GM18867 (cell line): ENCODE measurements around the gene CRYGC.
"Not testable (repeated sequence)": the region's sequence is repeated elsewhere in the genome, so short reads cannot be mapped to it uniquely, and the experiment has no call there.

ENCODE experiments used
- ATAC-seq: cut with Tn5 transposase; IDR thresholded peaks from one replicate; pipeline ENCODE4 v1.9.1; 2021; ENCODE audit warnings: mild to moderate bottlenecking, moderate library complexity; ENCODE audit not compliant: unreplicated experiment

CRYGC gene

DNA sequence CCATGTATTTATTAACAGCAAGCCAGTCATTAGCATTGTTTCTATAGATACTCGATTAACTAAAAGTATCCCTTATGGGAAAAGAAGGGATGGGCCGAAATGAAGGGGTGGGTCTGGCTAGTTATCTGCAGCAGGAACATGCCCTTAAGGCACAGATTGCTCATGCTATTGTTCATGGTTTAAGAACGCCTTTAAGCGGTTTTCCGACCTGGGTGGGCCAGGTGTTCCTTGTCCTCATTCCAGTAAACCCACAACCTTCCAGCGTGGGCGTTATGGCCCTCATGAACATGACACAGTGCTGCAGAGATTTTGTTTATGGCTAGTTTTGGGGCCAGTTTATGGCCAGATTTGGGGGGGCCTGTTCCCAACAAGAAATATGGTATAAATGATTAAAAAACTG, 8.7 kb upstream of the CRYGC start:
- not testable (repeated sequence) for ATAC-seq

GRCh38 chr2:208136716-208137094, 7.1 kb upstream of the CRYGC start:
- no peak for ATAC-seq

DNA sequence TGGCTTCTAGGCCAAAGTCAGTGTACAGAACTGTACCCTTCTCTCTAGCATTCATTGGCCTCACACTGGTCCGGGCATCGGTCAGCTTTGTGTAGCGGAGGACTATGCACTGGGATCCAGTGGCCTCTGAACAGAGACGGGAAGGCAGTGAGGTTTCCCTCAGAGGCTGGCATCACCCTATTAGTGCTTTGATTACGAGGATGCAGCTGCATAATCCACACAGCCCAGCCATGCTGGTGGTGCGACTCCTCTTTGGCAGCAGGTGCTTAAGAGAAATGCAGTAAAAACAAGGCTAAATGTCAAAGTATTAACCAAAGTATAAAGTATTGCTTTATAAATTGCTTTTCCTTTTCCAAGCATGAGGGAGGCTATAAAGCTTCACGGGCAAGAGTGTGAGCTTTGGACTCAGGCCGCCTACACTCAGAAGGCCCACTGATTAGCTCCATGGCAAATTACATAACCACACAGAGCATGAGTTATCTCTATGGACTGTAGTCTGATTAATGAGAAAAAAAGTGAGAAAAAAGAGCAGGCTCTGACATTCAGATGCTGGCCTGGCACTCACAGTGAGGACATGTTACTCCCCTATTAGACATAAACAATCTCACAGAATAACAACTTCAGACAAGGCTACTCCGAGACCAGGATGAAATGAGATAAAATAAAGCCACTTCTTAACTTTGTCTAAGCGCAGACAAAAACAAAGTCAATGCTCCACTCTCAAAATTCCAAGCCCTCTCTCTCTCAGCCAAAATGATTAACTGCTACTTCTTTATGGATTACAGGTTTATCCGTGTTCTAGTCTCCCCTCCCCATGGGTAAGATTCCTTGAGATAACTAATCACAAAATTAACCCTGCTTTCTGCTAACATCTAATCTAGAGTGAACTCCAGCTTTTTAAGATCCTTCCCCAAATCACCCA, 6.4 kb upstream of the CRYGC start:
- no peak for ATAC-seq

GRCh38 chr2:208134928-208135586, 5.4 kb upstream of the CRYGC start:
- peak; percentile 48 for ATAC-seq

DNA sequence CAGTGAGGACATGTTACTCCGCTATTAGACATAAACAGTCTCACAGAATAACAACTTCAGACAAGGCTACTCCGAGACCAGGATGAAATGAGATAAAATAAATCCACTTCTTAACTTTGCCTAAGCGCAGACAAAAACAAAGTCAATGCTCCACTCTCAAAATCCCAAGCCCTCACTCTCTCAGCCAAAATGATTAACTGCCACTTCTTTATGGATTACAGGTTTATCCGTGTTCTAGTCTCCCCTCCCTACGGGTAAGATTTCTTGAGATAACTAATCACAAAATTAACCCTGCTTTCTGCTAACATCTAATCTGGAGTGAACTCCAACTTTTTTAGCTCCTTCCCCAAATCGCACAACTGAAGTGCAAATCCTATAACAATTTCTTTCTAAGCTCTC, 1.1 kb upstream of the CRYGC start:
- ATAC-seq, result no peak

DNA sequence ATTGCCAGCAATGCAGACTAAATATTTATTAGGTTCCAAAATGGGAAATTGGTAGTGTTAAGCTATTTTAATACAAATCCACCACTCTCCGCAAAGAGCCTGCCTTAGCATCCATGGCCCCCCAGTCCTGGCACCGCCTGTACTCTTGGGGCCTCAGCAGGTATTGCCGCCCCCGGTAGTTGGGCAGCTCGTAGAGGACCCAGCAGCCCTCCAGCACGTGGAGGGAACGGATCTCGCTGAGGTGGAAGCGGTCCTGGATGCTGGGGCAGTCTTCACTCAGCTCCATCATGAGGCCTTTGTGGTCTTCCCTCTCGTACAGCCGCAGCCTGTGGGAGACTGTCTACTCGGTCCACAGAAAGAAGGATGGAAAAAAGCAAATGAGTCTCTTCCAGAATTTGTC, 1.5 kb downstream of the CRYGC start:
- ATAC-seq, result no peak

DNA sequence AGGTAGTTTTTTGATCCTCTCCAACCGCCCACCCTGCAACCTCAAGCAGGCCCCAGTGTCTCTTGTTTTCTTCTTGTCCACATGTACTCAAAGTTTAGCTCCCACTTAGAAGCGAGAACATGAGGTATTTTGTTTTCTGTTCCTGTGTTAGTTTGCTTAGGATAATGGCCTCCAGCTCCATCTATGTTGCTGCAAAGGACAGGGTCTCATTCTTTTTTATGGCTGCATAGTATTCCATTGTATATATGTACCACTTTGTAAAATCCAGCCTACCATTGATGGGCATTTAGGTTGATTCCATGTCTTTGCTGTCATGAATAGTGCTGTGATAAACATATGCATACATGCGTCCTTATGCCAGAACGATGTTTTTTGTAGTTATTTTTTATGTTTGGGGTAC, 2.5 kb downstream of the CRYGC start:
- no peak for ATAC-seq

DNA sequence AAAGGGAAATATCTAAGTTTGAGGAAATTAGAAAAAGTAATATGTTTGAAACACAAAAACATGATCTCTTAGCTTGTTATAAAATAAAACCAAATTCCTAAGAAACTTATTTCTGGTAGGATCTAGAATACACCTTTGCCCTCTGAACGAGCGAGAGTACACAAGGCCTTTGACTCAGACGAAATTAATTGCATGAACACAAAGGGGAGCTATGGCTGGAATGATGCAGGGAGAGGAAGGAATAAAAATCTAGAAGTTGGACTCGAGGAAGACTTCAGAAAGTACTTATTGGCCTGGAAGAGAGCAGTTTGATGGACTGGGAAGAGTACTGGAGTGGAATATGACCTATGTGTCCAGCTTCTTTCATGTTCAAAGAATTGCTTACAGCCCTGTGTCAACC, 4.4 kb downstream of the CRYGC start:
- ATAC-seq, result no peak

DNA sequence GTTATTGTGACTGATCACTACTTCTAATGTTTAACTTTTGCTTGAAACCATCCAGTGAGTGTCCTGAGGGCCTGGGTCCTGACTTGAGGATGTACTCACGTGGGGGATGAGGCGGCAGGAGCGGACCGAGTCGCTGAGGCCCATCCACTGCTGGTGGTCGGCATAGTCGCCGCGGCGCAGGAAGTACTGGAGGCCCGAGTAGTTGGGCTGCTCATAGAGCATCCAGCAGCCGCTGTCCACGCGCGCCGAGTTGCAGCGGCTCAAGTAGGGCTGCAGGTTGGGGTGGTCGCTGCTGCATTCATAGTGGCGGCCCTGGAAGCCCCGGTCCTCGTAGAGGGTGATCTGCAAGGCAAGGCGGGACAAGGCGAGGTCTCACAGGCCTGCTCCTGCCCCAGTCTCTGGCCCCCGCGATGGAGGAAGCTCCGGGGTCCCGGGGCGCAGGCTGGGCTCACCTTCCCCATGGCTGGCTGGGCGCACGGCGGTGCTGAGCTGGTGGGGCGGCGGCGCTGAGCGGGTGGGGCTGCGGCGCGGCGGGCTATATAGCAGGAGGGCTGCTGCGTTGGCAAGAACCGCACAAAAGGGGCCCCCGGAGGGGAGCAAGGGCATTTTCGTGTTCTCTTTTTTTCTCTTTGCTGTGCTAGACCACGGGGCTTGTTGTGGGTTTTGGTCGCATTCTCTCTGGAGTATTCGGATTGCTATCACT, 5.5 kb downstream of the CRYGC start, which contains the start of gene CRYGD:
Gene CRYGD (minus strand): TSS at position 512 of the 703 bp plus-strand sequence. CDS start 51 bp downstream, at position 461.
- ATAC-seq, result not testable (repeated sequence)

GRCh38 chr2:208122248-208122647, 7.4 kb downstream of the CRYGC start:
- no peak for ATAC-seq

DNA sequence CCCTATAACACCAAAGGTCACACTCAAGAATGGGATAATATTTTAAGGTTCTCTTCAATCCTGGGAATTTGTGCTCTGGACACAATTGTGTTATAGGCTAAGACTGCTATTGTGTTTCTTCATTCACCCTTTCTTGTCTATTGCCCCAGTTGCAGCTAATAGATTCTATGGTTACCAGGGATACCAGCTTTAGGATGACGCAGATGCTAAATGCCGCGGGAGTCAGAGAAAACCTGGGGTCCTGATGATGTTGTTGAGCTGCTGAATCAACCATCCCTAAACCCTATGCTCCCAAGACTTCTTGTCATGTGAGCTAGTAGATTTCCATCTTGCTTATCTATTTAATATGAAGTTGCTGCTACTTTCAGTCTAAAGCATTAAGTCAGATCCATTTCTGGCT, 10.7 kb downstream of the CRYGC start:
- ATAC-seq, result no peak

GRCh38 chr2:208117390-208117789, 12.2 kb downstream of the CRYGC start:
- ATAC-seq, result not testable (repeated sequence)

DNA sequence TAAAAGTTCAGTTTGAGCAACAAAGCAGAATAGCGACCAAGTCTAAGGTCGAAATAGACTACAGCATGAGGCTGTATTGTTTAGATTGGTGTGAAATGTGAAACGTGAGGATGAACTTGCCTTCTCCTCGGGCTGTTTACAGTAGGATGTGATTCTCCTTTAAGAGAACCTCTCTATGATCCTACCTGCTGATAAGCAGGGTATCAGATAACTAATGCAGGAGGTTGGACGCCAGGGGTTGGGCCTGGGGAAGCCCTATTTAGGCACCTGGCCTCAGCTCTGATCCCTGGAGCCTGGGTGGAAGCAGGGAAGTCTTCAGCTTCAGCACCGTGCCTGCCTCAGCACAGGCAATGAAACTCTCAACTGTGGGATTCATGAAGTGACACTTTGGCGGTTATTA, 16.7 kb downstream of the CRYGC start:
- ATAC-seq, result no peak

- ATAC-seq, result not testable (repeated sequence)
Measured at GRCh38 chr2:208112273-208112745, 17.3 kb downstream of the CRYGC start.

DNA sequence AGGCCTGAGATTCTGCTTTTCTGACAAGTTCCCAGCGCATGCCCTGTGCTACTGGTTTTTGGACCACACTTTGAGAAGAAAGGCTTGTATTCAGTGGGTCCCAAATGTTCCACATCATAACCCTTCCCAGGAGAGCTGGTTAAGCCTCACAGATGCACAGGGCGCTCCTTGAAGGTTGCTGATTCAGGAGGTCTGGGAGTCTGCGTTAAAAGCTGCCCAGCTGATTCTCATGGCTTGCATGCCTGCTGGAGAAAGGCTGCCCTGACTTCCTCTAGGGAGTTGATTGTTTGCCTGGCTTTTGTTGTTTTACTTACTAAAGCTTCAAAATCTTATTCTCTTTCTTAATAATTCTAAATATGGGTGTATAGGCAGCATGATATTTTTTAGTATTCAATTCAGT, 26.0 kb downstream of the CRYGC start:
- ATAC-seq, result no peak

DNA sequence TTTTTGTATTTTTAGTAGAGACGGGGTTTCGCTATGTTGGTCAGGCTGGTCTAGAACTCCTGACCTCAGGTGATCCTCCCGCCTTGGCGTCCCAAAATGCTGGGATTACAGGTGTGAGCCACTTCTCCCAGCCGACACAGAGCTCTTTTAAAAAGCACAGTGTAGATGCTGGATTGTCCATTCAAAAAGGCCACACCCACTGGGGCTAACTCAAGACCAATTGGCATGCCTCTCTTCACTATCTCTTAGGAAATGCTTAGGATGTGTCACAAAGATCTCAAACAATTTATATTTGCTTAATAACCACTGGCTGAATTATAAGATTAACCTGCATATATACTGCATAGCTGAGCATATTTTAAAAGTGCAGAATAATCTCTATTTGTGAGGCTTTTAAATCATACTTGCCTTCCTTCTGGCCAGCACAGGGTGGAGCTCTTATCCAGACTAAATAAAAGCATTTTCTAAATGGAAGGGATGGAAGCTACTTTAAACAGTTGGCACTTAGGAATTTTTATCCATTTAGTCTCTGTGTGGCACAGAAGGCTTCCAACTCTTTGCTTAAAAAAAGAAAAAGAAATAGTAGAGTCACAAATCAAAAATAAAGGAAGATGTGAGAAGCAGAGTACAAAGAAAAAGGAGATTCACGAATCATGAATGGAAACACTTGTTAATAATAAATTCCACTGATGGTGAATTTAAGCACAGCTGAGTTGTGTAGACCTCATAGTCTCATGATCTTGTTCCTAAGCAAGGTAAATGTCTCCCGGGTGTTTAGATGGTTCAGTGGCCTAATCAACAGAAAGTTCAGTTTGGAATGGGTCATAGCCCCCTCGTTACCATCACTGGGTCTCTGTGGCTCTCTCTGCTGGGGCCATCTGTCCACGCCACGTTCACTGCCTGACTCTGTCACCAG, 27.7 kb downstream of the CRYGC start:
- no peak for ATAC-seq

DNA sequence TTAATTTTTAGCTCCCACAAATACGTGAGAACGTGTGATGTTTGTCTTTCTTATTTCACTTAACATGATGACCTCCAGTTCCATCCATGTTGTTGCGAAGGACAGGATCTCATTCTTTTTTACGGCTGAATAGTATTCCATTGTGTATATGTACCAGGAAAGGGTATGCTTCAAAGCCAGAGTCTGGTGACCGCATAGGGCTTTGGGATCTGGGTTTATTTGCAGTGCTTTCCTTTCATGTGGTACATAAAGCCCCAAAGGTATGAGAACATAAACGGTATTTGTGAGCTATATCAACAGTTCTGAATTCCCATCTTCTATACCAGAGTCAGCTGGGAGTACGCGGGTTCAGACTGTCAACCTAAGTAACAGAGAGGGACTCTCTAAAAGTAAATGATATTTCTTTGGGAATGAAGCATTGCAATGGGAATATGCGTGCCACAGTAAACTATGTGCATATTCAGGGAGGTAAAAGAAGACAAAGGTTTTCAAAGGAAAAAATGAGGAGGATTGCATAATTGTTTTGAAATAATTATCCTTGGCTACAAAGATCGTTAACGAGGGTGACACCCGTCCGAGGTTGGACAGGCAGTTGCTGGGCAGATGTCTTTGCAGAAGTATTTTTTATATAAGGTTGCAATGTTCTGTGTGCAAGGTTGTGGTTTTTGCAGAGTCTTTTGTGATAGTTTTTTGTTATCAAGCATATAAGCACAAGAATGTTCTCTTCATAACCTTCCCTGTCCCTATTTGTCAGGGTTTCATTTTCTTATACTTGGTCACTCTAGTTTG, 29.8 kb downstream of the CRYGC start:
- no peak for ATAC-seq

GRCh38 chr2:208098701-208099100, 30.9 kb downstream of the CRYGC start:
- not testable (repeated sequence) for ATAC-seq

- no peak for ATAC-seq
Measured at GRCh38 chr2:208098267-208098666, 31.4 kb downstream of the CRYGC start.

DNA sequence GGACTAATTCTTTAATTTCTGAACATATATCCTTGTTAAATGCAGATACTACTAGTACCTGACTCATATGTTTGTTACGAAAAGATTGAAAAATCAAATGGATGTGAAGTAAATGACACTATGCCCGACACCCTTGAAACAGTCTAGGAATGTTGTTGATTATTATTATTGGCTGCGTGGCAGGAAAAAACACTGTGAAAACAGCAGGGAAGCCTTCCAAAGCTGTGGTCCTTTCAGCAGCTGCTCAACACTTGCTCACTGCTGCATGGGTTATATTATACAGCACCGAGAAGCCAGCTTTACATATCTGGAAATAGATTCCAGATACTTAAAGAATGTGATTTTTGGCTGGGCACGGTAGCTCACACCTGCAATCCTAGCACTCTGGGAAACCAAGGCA, 31.8 kb downstream of the CRYGC start:
- ATAC-seq, result no peak
